HepG2 (cell line): ENCODE measurements around the gene CD7. TPM values are rescaled to one million over a fixed set of nuclear protein-coding genes. Genes with fewer than 3 reads are reported as not detected.

ENCODE experiments used
- ATAC-seq: fragments of 200-7000 bp; cut with Tn5 transposase; 3 replicates; pipeline ENCODE4 v1.9.1; 2020; ENCODE audit warnings: mild to moderate bottlenecking, moderate library complexity
- BruUV-seq: library from RNA; stranded (reverse); fragments of 400-500 nt; replicated peaks from 2 replicates; lab custom pipeline; 2021; lab: Mats Ljungman, UMichigan
- CTCF ChIA-PET: fragments of 300-600 bp; formaldehyde crosslinking; extraction: SDS; loops from one replicate; lab custom pipeline; 2021; ENCODE audit warnings: low total read pairs, inconsistent platforms, low intra/inter-chr PET ratio; lab: Yijun Ruan, JAX
- POLR2A ChIA-PET: fragments of 350-600 bp; sonication (Branson Sonifier 250); formaldehyde crosslinking; loops from one replicate; lab custom pipeline; 2020; ENCODE audit warnings: antibody characterized with exemption, inconsistent platforms; lab: Yijun Ruan, JAX
- DNase-seq: peaks from one replicate; pipeline ENCODE4 v3.0.0-alpha.2; 2015; ENCODE audit warnings: low spot score
- FAIRE-seq: peaks from 3 replicates; lab custom pipeline; 2011; peaks lifted over from hg19 to GRCh38; lab: Jason Lieb, UNC
- H2AFZ ChIP-seq: one replicate; pipeline ENCODE4 v1.6.1; 2011; ENCODE audit warnings: low read length, inconsistent platforms
- H3K27ac ChIP-seq: fragments of 300-600 bp; 3 replicates; pipeline ENCODE4 v1.8.0; 2011; ENCODE audit warnings: mixed run types, mild to moderate bottlenecking, mixed read lengths, low read length, inconsistent platforms; ENCODE audit not compliant: insufficient read depth; ENCODE audit errors: extremely low read length
- H3K27me3 ChIP-seq, 2 experiments: fragments of 200-600 bp in 1 of 2; 2 replicates in 1 of 2; 3 replicates in 1 of 2; pipeline versions ENCODE4 v1.6.0 to v1.8.0; 2011; ENCODE audit warnings: low read length in 2 of 2, mild to moderate bottlenecking in 2 of 2, moderate library complexity in 2 of 2, inconsistent platforms in 1 of 2; ENCODE audit not compliant: insufficient read depth in 2 of 2, control insufficient read depth in 1 of 2
- H3K36me3 ChIP-seq, 2 experiments: fragments of 200-600 bp in 1 of 2; replicated peaks in 1 of 2; 2 replicates in 1 of 2; 3 replicates in 1 of 2; pipeline versions ENCODE4 v1.5.1 to v1.8.0; 2011; ENCODE audit warnings: low read length in 2 of 2, inconsistent platforms in 1 of 2; ENCODE audit not compliant: insufficient read depth in 2 of 2, control insufficient read depth in 1 of 2
- H3K4me1 ChIP-seq: 2 replicates; pipeline ENCODE4 v1.5.1; 2012; ENCODE audit warnings: low read length, inconsistent platforms; ENCODE audit not compliant: insufficient read depth
- H3K4me2 ChIP-seq: 2 replicates; pipeline ENCODE4 v1.6.0; 2011; ENCODE audit warnings: low read depth, low read length, inconsistent platforms
- H3K4me3 ChIP-seq, 3 experiments: fragments of 200-600 bp in 1 of 3; sonication (generic), shearing (Covaris generic) in 1 of 3; replicated peaks in 1 of 3; 2 replicates each; pipeline ENCODE4 v1.5.1; 2011 to 2016; ENCODE audit warnings: low read length in 3 of 3, inconsistent platforms in 2 of 3, low read depth in 2 of 3, mild to moderate bottlenecking in 2 of 3, control low read depth in 1 of 3, mixed read lengths in 1 of 3; ENCODE audit not compliant: insufficient read depth in 1 of 3
- H3K79me2 ChIP-seq: one replicate; pipeline ENCODE4 v1.6.1; 2011; ENCODE audit warnings: low read length, inconsistent platforms; ENCODE audit not compliant: insufficient read depth
- H3K9ac ChIP-seq: 2 replicates; pipeline ENCODE4 v1.6.0; 2011; ENCODE audit warnings: mild to moderate bottlenecking, low read depth, low read length, inconsistent platforms; ENCODE audit not compliant: insufficient read depth
- H3K9me3 ChIP-seq: 2 replicates; pipeline ENCODE4 v1.5.1; 2012; ENCODE audit warnings: mild to moderate bottlenecking, low read length
- H4K20me1 ChIP-seq: 2 replicates; pipeline ENCODE4 v1.6.0; 2011; ENCODE audit warnings: inconsistent platforms, mild to moderate bottlenecking, low read length, moderate library complexity; ENCODE audit not compliant: insufficient read depth
- CHCHD3 ChIP-seq: sonication (generic); formaldehyde crosslinking; IDR thresholded peaks from 2 replicates; pipeline ENCODE4 v1.8.0; 2022; ENCODE audit warnings: mild to moderate bottlenecking, missing genetic modification reagents, moderate library complexity
- ELF3 ChIP-seq: IDR thresholded peaks from 2 replicates; pipeline ENCODE4 v1.6.1; 2016; ENCODE audit warnings: missing genetic modification reagents, missing compliant biosample characterization
- FLYWCH1 ChIP-seq: sonication (generic); formaldehyde crosslinking; IDR thresholded peaks from 2 replicates; pipeline ENCODE4 v1.8.1; 2023; ENCODE audit warnings: mild to moderate bottlenecking, missing genetic modification reagents
- GABPA ChIP-seq, 2 experiments: IDR thresholded peaks; 2 replicates each; pipeline ENCODE4 v1.6.1; 2011 to 2016; ENCODE audit warnings: low read depth in 2 of 2, low read length in 1 of 2, missing biosample characterization in 1 of 2, missing genetic modification characterization in 1 of 2
- IRF2 ChIP-seq: IDR thresholded peaks from 2 replicates; pipeline ENCODE4 v1.6.1; 2018; ENCODE audit warnings: missing genetic modification reagents, missing compliant biosample characterization
- JUND ChIP-seq: sonication (generic); formaldehyde crosslinking; IDR thresholded peaks from 2 replicates; pipeline ENCODE4 v1.8.0; 2022; ENCODE audit warnings: mild to moderate bottlenecking, missing genetic modification reagents
- KMT2B ChIP-seq: IDR thresholded peaks from 2 replicates; pipeline ENCODE4 v1.6.1; 2016; ENCODE audit warnings: missing genetic modification reagents, missing compliant biosample characterization
- MED8 ChIP-seq: sonication (generic); formaldehyde crosslinking; IDR thresholded peaks from 2 replicates; pipeline ENCODE4 v1.8.1; 2023; ENCODE audit warnings: mild to moderate bottlenecking, missing genetic modification reagents; ENCODE audit not compliant: insufficient replicate concordance
- RFXANK ChIP-seq: IDR thresholded peaks from 2 replicates; pipeline ENCODE4 v1.6.1; 2016
- RXRA ChIP-seq: sonication (generic); formaldehyde crosslinking; IDR thresholded peaks from 2 replicates; pipeline ENCODE4 v1.5.1; 2020; ENCODE audit warnings: missing genetic modification reagents
- U2AF2 ChIP-seq: fragments of 200-400 bp; formaldehyde crosslinking; IDR thresholded peaks from 2 replicates; pipeline ENCODE4 v1.6.1; 2017; ENCODE audit warnings: low read depth, mild to moderate bottlenecking, low read length
- ZBTB43 ChIP-seq: sonication (generic); formaldehyde crosslinking; conservative IDR thresholded peaks from 2 replicates; pipeline ENCODE4 v1.4.0; 2020; ENCODE audit warnings: missing genetic modification reagents
- ZNF275 ChIP-seq: sonication (generic); formaldehyde crosslinking; IDR thresholded peaks from 2 replicates; pipeline ENCODE4 v1.8.0; 2022; ENCODE audit warnings: missing genetic modification reagents, mild to moderate bottlenecking, inconsistent platforms, borderline replicate concordance
- ZNF552 ChIP-seq: sonication (generic); formaldehyde crosslinking; IDR thresholded peaks from 2 replicates; pipeline ENCODE4 v1.9.0; 2022; ENCODE audit warnings: missing genetic modification reagents, mild to moderate bottlenecking, borderline replicate concordance
- ZNF766 ChIP-seq: sonication (generic); formaldehyde crosslinking; IDR thresholded peaks from 2 replicates; pipeline ENCODE4 v1.5.0; 2020; ENCODE audit warnings: missing genetic modification reagents, borderline replicate concordance
- ZNF770 ChIP-seq: sonication (generic); formaldehyde crosslinking; IDR thresholded peaks from 2 replicates; pipeline ENCODE4 v1.5.0; 2020; ENCODE audit warnings: mild to moderate bottlenecking, missing genetic modification reagents
- WGBS: methylation state at CpG from one replicate; pipeline ENCODE4 v1.1.6; 2017; ENCODE audit warnings: low lambda C conversion rate; 5-methylcytosine and 5-hydroxymethylcytosine counted together
- in situ Hi-C: cut with HindIII; loops from 2 replicates; pipeline ENCODE4 v1.10.0; 2017; ENCODE audit warnings: low pct_unique_long_range_greater_than_20kb; ENCODE audit not compliant: extremely low pct_ligation_motif_present
- intact Hi-C: fragments of 100-400 bp; cut with micrococcal nuclease; formaldehyde crosslinking; loops from one replicate; pipeline ENCODE4 v1.10.0; 2022; ENCODE audit not compliant: unreplicated experiment
- polyA plus RNA-seq, 8 experiments: library from polyadenylated mRNA; depleted of rRNA in 3 of 8; stranded (reverse) in 7 of 8; unstranded in 1 of 8; fragments of >200 nt; fragmentation: Illumina TruSeq in 4 of 8; extraction: Trizol in 4 of 8; gene quantifications; 2 replicates each; pipeline versions ENCODE4 v1.2.1 to v1.2.3, GENCODE V29; 2011 to 2016; ENCODE audit warnings: low read depth in 4 of 8, missing spikeins in 1 of 8, mixed read lengths in 1 of 8; ENCODE audit not compliant: insufficient read depth in 1 of 8
- total RNA-seq, 5 experiments: library from RNA; depleted of rRNA; stranded (reverse); fragments of >200 nt; fragmentation: Illumina TruSeq; extraction: Trizol; gene quantifications; 2 replicates each; pipeline ENCODE4 v1.2.3, GENCODE V29; 2016; ENCODE audit warnings: low read depth in 1 of 5

The CD7 gene
- total and polyA plus RNA-seq, 2 of the 13 experiments (the other 11 are each of a cell fraction or from before 2014, with no cell fraction given) = 67.6 to 76.4 TPM

GRCh38 chr17:82351713-82352488 lies 34.5 kb upstream of the CD7 start:
- Histone ChIP-seq H4K20me1 (no peaks in the 10 kb centered on the region), H3K36me3 (no peaks in the 10 kb centered on the region), H3K9me3 (no peaks in the 10 kb centered on the region), H3K4me1 (peaks cover 94% of the 10 kb centered on the region), H3K27me3 (no peaks in the 10 kb centered on the region), H2AFZ (no peak overlapping the region), H3K4me2 (peak overlapping the region; percentile 87), H3K9ac (peak overlapping the region; percentile 25), H3K27ac (peak overlapping the region; percentile 4), H3K79me2 (no peaks in the 10 kb centered on the region), H3K4me3 (peak overlapping the region; percentile 23 to 69 (median 27); a peak in 4 of 6 replicates)
- ATAC-seq (peak; percentile 81), FAIRE-seq (peak; percentile 78), DNase-seq (peak; percentile 89)
- ChIA-PET POLR2A (interaction anchor here (0.7 to 2.4 kb wide), 8 partner anchors 13 to 59 kb away, joined by 3 to 11 read pairs (median 6); no protein-coding TSS in a partner anchor), CTCF (interaction anchor here (0.8 to 5.1 kb wide), 8 partner anchors 21 to 202 kb away, joined by 3 to 41 read pairs (median 4); no protein-coding TSS in a partner anchor)
- intact Hi-C loops = loop anchor here (1.0 to 5.0 kb wide), 5 partner anchors 35 to 200 kb away; no protein-coding TSS in a partner anchor
- no TSS peak for BruUV-seq
- in situ Hi-C loops = loop anchor here (5.0 to 10.0 kb wide), 3 partner anchors 35 to 203 kb away; no protein-coding TSS in a partner anchor
- WGBS = 46% methylated on average over 15 of the region's 26 CpGs
- TF ChIP-seq RFXANK = peak; percentile 95; the same call in 1 of the 2 replicates
- TF ChIP-seq JUND (CRISPR knock-in tag) = peak; percentile 29; the same call in 1 of the 2 replicates
- peak; percentile 63; the same call in 1 of the 2 replicates for TF ChIP-seq ELF3 (CRISPR knock-in tag)
- TF ChIP-seq ZNF766 (CRISPR knock-in tag) = 0 out of 2 replicates have a peak, but pooled peaks have one; percentile 60
- no peak for TF ChIP-seq ZNF552
- peak; percentile 18; the same call in 1 of the 2 replicates for TF ChIP-seq RXRA (CRISPR knock-in tag)
- no peak for TF ChIP-seq FLYWCH1 (CRISPR knock-in tag)
- TF ChIP-seq MED8 (CRISPR knock-in tag) = peak; percentile 35
- TF ChIP-seq KMT2B (CRISPR knock-in tag) = no peak
- no peak for TF ChIP-seq GABPA (IDR thresholded peaks at IDR 0.05; ENCODE audit: low read depth, low read length)
- no peak for TF ChIP-seq GABPA (CRISPR knock-in tag; IDR thresholded peaks at IDR 0.05; ENCODE audit: low read depth)
- no peak for TF ChIP-seq ZNF770
- 0 out of 2 replicates have a peak, but pooled peaks have one; percentile 24 for TF ChIP-seq CHCHD3
- no peak for TF ChIP-seq U2AF2
- no peak for TF ChIP-seq ZNF275
- peak; percentile 84; the same call in 1 of the 2 replicates for TF ChIP-seq IRF2 (CRISPR knock-in tag)
- no peak for TF ChIP-seq ZBTB43
